Measurements from ENCODE around the gene LMBR1L. TPM values are rescaled to one million over a fixed set of nuclear protein-coding genes. Genes with fewer than 3 reads are reported as not detected.

Gene LMBR1L
- total and polyA plus RNA-seq, 2 of the 13 experiments (the other 11 are each of a cell fraction or from before 2014, with no cell fraction given) = 12.2 to 65.9 TPM

GRCh38 chr12:49093792-49094159 is 16.9 kb downstream of the LMBR1L start:
- Histone ChIP-seq H3K9ac (ENCODE audit: insufficient read depth, low read depth, low read length) (no peak overlapping the region), H3K36me3 (replicated peaks in 1 of 2; ENCODE audit: control insufficient read depth in 1 of 2, insufficient read depth in 2 of 2, low read length in 2 of 2) (peaks cover 0 to 6% of the 10 kb centered on the region in 2 experiments; a peak in 1 of 5 replicates), H3K27ac (ENCODE audit: extremely low read length, insufficient read depth, low read length) (no peak overlapping the region), H3K9me3 (ENCODE audit: low read length) (no peaks in the 10 kb centered on the region), H3K4me2 (ENCODE audit: low read depth, low read length) (peak overlapping the region; percentile 46; the same call in 1 of the 2 replicates), H3K4me1 (ENCODE audit: insufficient read depth, low read length) (peaks cover 41% of the 10 kb centered on the region), H3K79me2 (ENCODE audit: insufficient read depth, low read length) (no peaks in the 10 kb centered on the region), H2AFZ (ENCODE audit: low read length) (no peak overlapping the region), H3K4me3 (replicated peaks in 1 of 3; ENCODE audit: insufficient read depth in 1 of 3, low read depth in 2 of 3, low read length in 3 of 3) (no peak overlapping the region; a peak in 1 of 6 replicates), H4K20me1 (ENCODE audit: insufficient read depth, low read length) (peaks cover 5% of the 10 kb centered on the region; the same call in 1 of the 2 replicates), H3K27me3 (ENCODE audit: control insufficient read depth in 1 of 2, insufficient read depth in 2 of 2, low read length in 2 of 2) (peaks cover 11 to 62% of the 10 kb centered on the region in 2 experiments; a peak in 4 of 5 replicates)
- ATAC-seq (no peak), DNase-seq (ENCODE audit: low spot score) (no peak), FAIRE-seq (no peak)
- ChIA-PET POLR2A (interaction anchor here (1.4 kb wide), 1 partner anchor 18 kb away, joined by 4 read pairs; no protein-coding TSS in a partner anchor), CTCF (ENCODE audit: low intra/inter-chr PET ratio, low total read pairs) (no interaction called here)
- TF ChIP-seq TEAD3 (CRISPR knock-in tag; optimal IDR thresholded peaks at IDR 0.05; ENCODE audit: borderline replicate concordance) (no peak), NR3C1 (CRISPR knock-in tag; IDR thresholded peaks at IDR 0.05) (no peak), NFYC (CRISPR knock-in tag; IDR thresholded peaks at IDR 0.05) (no peak), ATF1 (CRISPR knock-in tag; IDR thresholded peaks at IDR 0.05) (no peak), ZMAT3 (CRISPR knock-in tag; conservative IDR thresholded peaks at IDR 0.05) (no peak), ZNF44 (CRISPR knock-in tag; IDR thresholded peaks at IDR 0.05) (no peak), ZNF772 (CRISPR knock-in tag; IDR thresholded peaks at IDR 0.05) (no peak), ZNF746 (CRISPR knock-in tag; IDR thresholded peaks at IDR 0.05) (no peak), ZBTB4 (CRISPR knock-in tag; IDR thresholded peaks at IDR 0.05; ENCODE audit: borderline replicate concordance) (no peak), ZNF235 (CRISPR knock-in tag; IDR thresholded peaks at IDR 0.05; ENCODE audit: borderline replicate concordance) (no peak)
- BruUV-seq (replicated peaks) = no TSS peak
- intact Hi-C loops (cut with micrococcal nuclease; ENCODE audit: unreplicated experiment) = no loop called here
- 21% methylated on average over 9 of the region's 9 CpGs for WGBS (ENCODE audit: low lambda C conversion rate)
- in situ Hi-C loops (cut with HindIII; ENCODE audit: extremely low pct_ligation_motif_present, low pct_unique_long_range_greater_than_20kb) = no loop called here
